Testis (tissue), 2 donors: ENCODE results near the gene ZNF579.

Experiments
- CTCF ChIP-seq, 3 experiments: fragments of 450-650 bp in 2 of 3; fragments of 200-600 bp in 1 of 3; sonication (generic) in 1 of 3; IDR thresholded peaks; one replicate each; pipeline ENCODE4 v1.5.1; 2016 to 2019; ENCODE audit warnings: antibody characterized with exemption in 3 of 3, mild to moderate bottlenecking in 2 of 3, moderate library complexity in 1 of 3
- POLR2A ChIP-seq: fragments of 450-650 bp; IDR thresholded peaks from one replicate; pipeline ENCODE4 v1.6.1; 2017; ENCODE audit warnings: antibody characterized with exemption, mild to moderate bottlenecking, moderate library complexity

- TF ChIP-seq CTCF (IDR thresholded peaks at IDR 0.05) (no peak), POLR2A (no peak)
Measured at GRCh38 chr19:55588738-55589137, 8.1 kb upstream of the ZNF579 start.
